ENCODE data around the gene HTRA2.

HTRA2 gene

GRCh38 chr2:74572178-74572925 is 42.6 kb downstream of the HTRA2 start:
- H3K27ac ChIP-seq: no peak overlapping the region
- no peak for TF ChIP-seq CTCF (conservative IDR thresholded peaks at IDR 0.05)

DNA sequence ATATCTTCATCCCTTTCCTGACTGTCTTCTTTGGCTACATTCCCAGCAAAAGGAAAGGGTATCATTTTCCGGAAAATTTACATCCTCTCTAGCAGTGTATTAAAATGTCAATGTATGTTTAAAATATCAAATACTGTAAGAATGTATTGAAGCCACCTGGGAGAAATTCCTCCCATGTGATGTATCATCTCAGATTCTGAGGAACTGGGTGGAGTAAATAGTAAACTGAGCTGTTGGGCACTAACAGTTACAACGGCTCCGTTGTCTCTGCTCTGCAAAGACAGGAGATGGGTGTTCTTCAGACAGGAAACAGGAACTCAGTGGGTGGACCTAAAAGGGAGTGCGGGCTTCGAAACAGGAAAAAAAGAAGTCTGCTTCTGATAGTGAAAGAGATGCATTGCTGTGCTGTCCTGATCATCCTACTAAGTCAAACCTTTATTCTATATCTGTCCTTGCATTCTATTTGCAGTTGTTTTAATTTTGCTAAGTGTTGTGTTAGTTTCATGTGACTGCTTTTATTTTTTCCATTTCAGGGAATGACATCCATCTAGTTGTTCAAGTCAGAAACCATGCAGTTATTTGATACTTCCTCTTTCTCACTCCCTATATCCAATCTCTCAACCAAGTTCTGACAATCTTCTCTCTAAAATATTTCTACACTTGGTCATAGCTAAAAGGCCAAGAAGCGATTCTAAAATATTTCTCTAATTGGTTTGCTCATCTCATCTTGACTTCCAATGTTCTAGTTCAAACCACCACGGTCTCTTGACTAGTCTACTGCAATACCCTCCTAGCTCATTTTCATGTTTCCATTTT is 44.2 kb downstream of the HTRA2 start:
- H3K27ac ChIP-seq: no peak overlapping the region
- TF ChIP-seq CTCF (conservative IDR thresholded peaks at IDR 0.05): no peak

GRCh38 chr2:74575320-74575719 is 45.6 kb downstream of the HTRA2 start:
- TF ChIP-seq CTCF (conservative IDR thresholded peaks at IDR 0.05): no peak
- H3K27ac ChIP-seq: no peak overlapping the region

DNA sequence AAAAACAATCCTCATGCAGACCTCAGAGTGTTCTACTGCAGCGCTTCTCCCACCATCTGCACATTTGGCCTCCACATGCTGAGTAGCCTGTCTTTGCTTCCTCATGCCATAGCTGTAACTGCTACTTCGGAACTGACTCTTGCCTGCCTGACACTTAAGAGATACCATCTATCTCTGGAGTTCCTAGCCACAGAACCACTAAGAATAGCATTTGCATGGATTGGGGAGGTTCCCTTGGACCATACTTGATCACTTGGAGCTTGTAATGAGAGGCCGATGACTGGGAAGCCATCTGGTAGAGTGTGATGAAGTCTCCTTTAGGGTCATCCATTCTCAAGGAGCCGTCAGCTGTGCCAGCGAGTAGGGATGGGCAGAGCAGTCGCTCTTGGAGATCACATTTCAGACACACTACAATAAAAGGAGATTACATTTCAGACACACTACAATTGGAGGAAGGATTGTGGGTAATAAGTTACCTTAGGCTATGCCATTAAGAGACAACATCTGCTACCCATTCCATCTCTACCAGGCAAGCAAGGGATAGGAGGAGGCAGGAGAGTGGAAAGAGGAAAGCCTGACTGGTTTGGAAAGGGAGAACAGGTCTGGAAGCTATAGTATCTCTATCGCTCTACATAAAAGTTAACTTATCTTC is 46.6 kb downstream of the HTRA2 start:
- no peak overlapping the region for H3K27ac ChIP-seq
- no peak for TF ChIP-seq CTCF (conservative IDR thresholded peaks at IDR 0.05)

DNA sequence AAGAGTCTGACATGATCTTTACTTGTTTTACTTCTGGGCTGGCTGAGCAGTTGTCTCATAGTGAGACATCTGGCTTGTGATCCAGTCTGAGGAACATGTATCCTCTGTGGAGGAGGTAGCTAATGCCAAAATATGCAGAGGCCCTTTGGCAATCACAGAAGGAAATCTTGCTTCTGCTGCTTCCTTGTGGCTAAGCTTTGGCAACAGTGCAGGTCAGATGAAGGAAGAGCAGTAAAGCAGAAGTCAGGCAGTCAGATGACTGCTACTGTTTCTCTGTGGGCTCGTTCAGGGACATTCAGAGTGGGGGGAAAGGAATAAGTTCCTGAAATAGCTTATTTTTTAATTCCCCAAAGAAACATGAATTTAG is 47.1 kb downstream of the HTRA2 start:
- no peak overlapping the region for H3K27ac ChIP-seq
- no peak for TF ChIP-seq CTCF (conservative IDR thresholded peaks at IDR 0.05)

- TF ChIP-seq CTCF (conservative IDR thresholded peaks at IDR 0.05): no peak
- H3K27ac ChIP-seq: no peak overlapping the region
These were observed 47.7 kb downstream of the HTRA2 start for GRCh38 chr2:74577448-74577847.

GRCh38 chr2:74578408-74578807 is 48.7 kb downstream of the HTRA2 start:
- TF ChIP-seq CTCF (conservative IDR thresholded peaks at IDR 0.05): no peak
- H3K27ac ChIP-seq: no peak overlapping the region
